T-helper 1 cell treated with Interleukin-12 subunit alpha and Interleukin-12 subunit beta and Interleukin-4 antibody, amounts not matched to agents 30 ng/mL and 1 ng/mL, for 36 hours (primary cell): ENCODE measurements around the gene LGR6. TPM values are rescaled to one million over a fixed set of nuclear protein-coding genes. Genes with fewer than 3 reads are reported as not detected.

Source experiments
- intact Hi-C: fragments of 100-400 bp; cut with micrococcal nuclease; formaldehyde crosslinking; loops from one replicate; pipeline ENCODE4 v1.15.1; 2024
- total RNA-seq: library from RNA; stranded (reverse); gene quantifications from 2 replicates; pipeline ENCODE4 v1.2.3, GENCODE V29; 2022

Gene LGR6
- total RNA-seq, 1 donor from 2014 or later = not detected

- intact Hi-C loops = no loop called here
Observed at GRCh38 chr1:202281316-202282024, 87.9 kb downstream of the LGR6 start.

- intact Hi-C loops = no loop called here
Observed at GRCh38 chr1:202282025-202282371, 88.4 kb downstream of the LGR6 start.

- intact Hi-C loops = no loop called here
Observed at GRCh38 chr1:202282596-202283283, 89.1 kb downstream of the LGR6 start.

GRCh38 chr1:202283379-202283844, 89.8 kb downstream of the LGR6 start:
- intact Hi-C loops = no loop called here

GRCh38 chr1:202283991-202284390, 90.4 kb downstream of the LGR6 start:
- intact Hi-C loops = no loop called here

- intact Hi-C loops = no loop called here
Observed at GRCh38 chr1:202285908-202286307, 92.3 kb downstream of the LGR6 start.

GRCh38 chr1:202286622-202287097, 93.1 kb downstream of the LGR6 start:
- intact Hi-C loops = no loop called here

GRCh38 chr1:202287196-202287595, 93.6 kb downstream of the LGR6 start:
- intact Hi-C loops = no loop called here

GRCh38 chr1:202288177-202288576, 94.6 kb downstream of the LGR6 start:
- intact Hi-C loops = no loop called here

GRCh38 chr1:202289009-202289408, 95.4 kb downstream of the LGR6 start:
- intact Hi-C loops = no loop called here

GRCh38 chr1:202291001-202291400, 97.4 kb downstream of the LGR6 start:
- intact Hi-C loops = no loop called here

- intact Hi-C loops = no loop called here
Observed at GRCh38 chr1:202291961-202292712, 98.5 kb downstream of the LGR6 start.

- intact Hi-C loops = no loop called here
Observed at GRCh38 chr1:202292773-202293172, 99.2 kb downstream of the LGR6 start.

GRCh38 chr1:202293569-202293968, 100.0 kb downstream of the LGR6 start:
- intact Hi-C loops = no loop called here

GRCh38 chr1:202302166-202302565, 108.6 kb downstream of the LGR6 start:
- intact Hi-C loops = no loop called here

GRCh38 chr1:202304375-202304774, 110.8 kb downstream of the LGR6 start:
- intact Hi-C loops = no loop called here

GRCh38 chr1:202305168-202305567, 111.6 kb downstream of the LGR6 start:
- intact Hi-C loops = no loop called here

- intact Hi-C loops = no loop called here
Observed at GRCh38 chr1:202306535-202307345, 113.1 kb downstream of the LGR6 start.

- intact Hi-C loops = no loop called here
Observed at GRCh38 chr1:202310071-202310725, 116.6 kb downstream of the LGR6 start.

GRCh38 chr1:202310746-202311145, 117.1 kb downstream of the LGR6 start:
- intact Hi-C loops = no loop called here
